B cell (primary cell): ENCODE data around the gene PAXIP1. TPM values are rescaled to one million over a fixed set of nuclear protein-coding genes. Genes with fewer than 3 reads are reported as not detected.

ENCODE experiments used
- ATAC-seq: fragments of 200-7000 bp; cut with Tn5 transposase; one replicate; pipeline ENCODE4 v1.10.0; 2021; ENCODE audit warnings: low read depth, mild to moderate bottlenecking, moderate number of reproducible peaks, moderate library complexity
- CTCF ChIA-PET: fragments of 350-600 bp; sonication (Branson Sonifier 250); formaldehyde crosslinking; loops from one replicate; lab custom pipeline; 2021; ENCODE audit warnings: antibody characterized with exemption, inconsistent platforms; lab: Charles Lee
- POLR2A ChIA-PET: fragments of 350-600 bp; sonication (Branson Sonifier 250); formaldehyde crosslinking; loops from one replicate; lab custom pipeline; 2021; ENCODE audit warnings: antibody characterized with exemption; lab: Charles Lee
- DNase-seq: peaks from one replicate; pipeline ENCODE4 v3.0.0; 2013
- H2AFZ ChIP-seq: 2 replicates; pipeline ENCODE4 v1.6.1; 2012; ENCODE audit warnings: mild to moderate bottlenecking, low read depth, low read length; ENCODE audit not compliant: insufficient read depth, poor library complexity, severe bottlenecking
- H3K27ac ChIP-seq, 2 donors: 1 replicate in 1 of 2; 2 replicates in 1 of 2; pipeline ENCODE4 v1.5.1; 2012 to 2013; ENCODE audit warnings: low read length in 2 of 2, mild to moderate bottlenecking in 2 of 2, moderate library complexity in 1 of 2
- H3K27me3 ChIP-seq, 4 experiments: fragments of 200-600 bp in 1 of 4; sonication (generic) in 1 of 4; replicated peaks in 1 of 4; 1 replicate in 2 of 4; 2 replicates in 2 of 4; pipeline versions ENCODE4 v1.6.1 to v1.7.0; 2013 to 2016; ENCODE audit warnings: low read length in 3 of 4, mild to moderate bottlenecking in 2 of 4, mixed read lengths in 1 of 4, moderate library complexity in 1 of 4; ENCODE audit not compliant: insufficient read depth in 4 of 4, control insufficient read depth in 3 of 4; ENCODE audit errors: control extremely low read depth in 1 of 4
- H3K36me3 ChIP-seq, 2 experiments: replicated peaks in 1 of 2; 1 replicate in 1 of 2; 2 replicates in 1 of 2; pipeline versions ENCODE4 v1.6.1 to v1.7.1; 2013; ENCODE audit warnings: low read length in 1 of 2; ENCODE audit not compliant: insufficient read depth in 2 of 2, control insufficient read depth in 1 of 2; ENCODE audit errors: control extremely low read depth in 1 of 2, extremely low read depth in 1 of 2
- H3K4me1 ChIP-seq, 2 donors: fragments of 200-600 bp in 1 of 2; sonication (generic) in 1 of 2; 1 replicate in 1 of 2; 2 replicates in 1 of 2; pipeline versions ENCODE4 v1.5.1 to v1.6.1; 2013 to 2017; ENCODE audit warnings: low read length in 2 of 2; ENCODE audit not compliant: control insufficient read depth in 2 of 2, insufficient read depth in 2 of 2
- H3K4me2 ChIP-seq: replicated peaks from 2 replicates; pipeline ENCODE3; 2012; ENCODE audit warnings: mild to moderate bottlenecking, low read depth, low read length; ENCODE audit not compliant: poor library complexity, severe bottlenecking
- H3K4me3 ChIP-seq, 5 experiments: fragments of 200-600 bp in 1 of 5; sonication (generic) in 1 of 5; 1 replicate in 3 of 5; 2 replicates in 2 of 5; pipeline versions ENCODE4 v1.5.1 to v1.7.0; 2011 to 2016; ENCODE audit warnings: low read length in 4 of 5, mild to moderate bottlenecking in 4 of 5, low read depth in 2 of 5, control low read depth in 1 of 5, moderate library complexity in 1 of 5; ENCODE audit not compliant: insufficient read depth in 1 of 5; ENCODE audit errors: control extremely low read depth in 1 of 5, extremely low read depth in 1 of 5
- H3K79me2 ChIP-seq: fragments of 200-600 bp; sonication (generic); one replicate; pipeline ENCODE4 v1.6.0; 2016; ENCODE audit warnings: low read length; ENCODE audit not compliant: control insufficient read depth, insufficient read depth
- H3K9ac ChIP-seq: fragments of 200-600 bp; sonication (generic); 2 replicates; pipeline ENCODE4 v1.6.1; 2017; ENCODE audit warnings: mild to moderate bottlenecking, low read length, moderate library complexity
- H3K9me3 ChIP-seq, 3 donors: one replicate each; pipeline versions ENCODE4 v1.6.1 to v1.7.1; 2013; ENCODE audit warnings: low read length in 2 of 3; ENCODE audit not compliant: control insufficient read depth in 2 of 3, insufficient read depth in 1 of 3; ENCODE audit errors: control extremely low read depth in 1 of 3
- H4K20me1 ChIP-seq: 2 replicates; pipeline ENCODE4 v1.6.0; 2012; ENCODE audit warnings: mild to moderate bottlenecking, low read length; ENCODE audit not compliant: insufficient read depth, control insufficient read depth, poor library complexity, severe bottlenecking
- H3K27ac Mint-ChIP-seq: one replicate; pipeline ENCODE4 v1.8.0; 2021; ENCODE audit warnings: mixed read lengths
- H3K27me3 Mint-ChIP-seq: one replicate; pipeline ENCODE4 v1.8.0; 2021; ENCODE audit warnings: mixed read lengths
- H3K4me1 Mint-ChIP-seq: one replicate; pipeline ENCODE4 v1.8.0; 2021; ENCODE audit warnings: mixed read lengths
- H3K4me3 Mint-ChIP-seq: one replicate; pipeline ENCODE4 v1.8.0; 2021; ENCODE audit warnings: mixed read lengths
- H3K9me3 Mint-ChIP-seq: one replicate; pipeline ENCODE4 v1.8.0; 2022; ENCODE audit warnings: mixed read lengths; ENCODE audit not compliant: insufficient read depth
- CTCF ChIP-seq: fragments of 200-600 bp; IDR thresholded peaks from one replicate; pipeline ENCODE4 v1.8.0; 2022; ENCODE audit warnings: antibody characterized with exemption, mild to moderate bottlenecking
- EZH2 ChIP-seq: IDR thresholded peaks from 2 replicates; pipeline ENCODE4 v1.6.1; 2012; ENCODE audit warnings: borderline replicate concordance, low read depth, mild to moderate bottlenecking, moderate library complexity, low read length; ENCODE audit not compliant: insufficient read depth, poor library complexity, severe bottlenecking
- WGBS: methylation state at CpG from one replicate; pipeline ENCODE4 v1.1.5; 2013; ENCODE audit warnings: missing lambda C conversion rate; ENCODE audit not compliant: insufficient coverage; 5-methylcytosine and 5-hydroxymethylcytosine counted together
- intact Hi-C: fragments of 100-400 bp; cut with micrococcal nuclease; formaldehyde crosslinking; loops from one replicate; pipeline ENCODE4 v1.10.0; 2022
- polyA plus RNA-seq: library from polyadenylated mRNA; depleted of rRNA; stranded (reverse); fragments of >200 nt; gene quantifications from 2 replicates; pipeline ENCODE4 v1.2.3, GENCODE V29; 2012
- total RNA-seq, 2 donors: library from RNA; stranded (reverse); fragments of 120-200 nt in 1 of 2; gene quantifications; 1 replicate in 1 of 2; 2 replicates in 1 of 2; pipeline versions ENCODE4 v1.2.3 to v1.2.4, GENCODE V29; 2013 to 2022

PAXIP1 gene
- total and polyA plus RNA-seq, 2 donors (not counting 1 experiment from before 2014, with no cell fraction given) = 9.2 to 18.5 TPM

GRCh38 chr7:154905146-154905545 lies 97.8 kb downstream of the PAXIP1 start:
- no peak for ATAC-seq

More at GRCh38 chr7:154905146-154905545, 97.8 kb downstream of the PAXIP1 start:
- Histone ChIP-seq H3K9ac (no peak overlapping the region), H2AFZ (no peak overlapping the region), H3K4me1 (no peaks in the 10 kb centered on the region), H3K4me2 (no peak overlapping the region), H3K27me3 (no peaks in the 10 kb centered on the region), H4K20me1 (no peaks in the 10 kb centered on the region), H3K27ac (no peak overlapping the region), H3K4me3 (no peak overlapping the region), H3K9me3 (peaks cover 0 to 7% (median 0%) of the 10 kb centered on the region in 3 donors), H3K36me3 (no peaks in the 10 kb centered on the region), H3K79me2 (no peaks in the 10 kb centered on the region)
- H3K9me3 Mint-ChIP-seq = peaks cover 2% of the 10 kb centered on the region
- no peak overlapping the region for H3K27ac Mint-ChIP-seq
- ChIA-PET CTCF (interaction anchor here (1.3 kb wide), 1 partner anchor 9 kb away, joined by 3 read pairs; no protein-coding TSS in a partner anchor), POLR2A (no interaction called here)
- H3K4me1 Mint-ChIP-seq = peaks cover 3% of the 10 kb centered on the region
- intact Hi-C loops = no loop called here
- no peak overlapping the region for H3K4me3 Mint-ChIP-seq
- DNase-seq = no peak
- peaks cover 23% of the 10 kb centered on the region for H3K27me3 Mint-ChIP-seq
- 95% methylated on average over 8 of the region's 8 CpGs for WGBS
- no peak for TF ChIP-seq EZH2
- TF ChIP-seq CTCF = no peak
